Stimulated activated CD4-positive, alpha-beta T cell treated with anti-CD3 and anti-CD28 coated beads, Interleukin-4, amount 100 ng/mL, for 48 hours (primary cell): ENCODE results near the gene SPON2.

ENCODE experiments used
- DNase-seq, 2 donors: peaks; one replicate each; pipeline ENCODE4 v3.0.0-alpha.2; 2020; ENCODE audit warnings: low read depth in 2 of 2

The SPON2 gene

GRCh38 chr4:1172971-1173757 is 781 bp upstream of the SPON2 start:
- DNase-seq = no peak

- peak; percentile 42 to 51 for DNase-seq
Measured at GRCh38 chr4:1171311-1172227, 814 bp downstream of the SPON2 start.

GRCh38 chr4:1170976-1171310 is 1.4 kb downstream of the SPON2 start:
- DNase-seq = no peak

- no peak for DNase-seq
Measured at GRCh38 chr4:1170156-1170975, 2.0 kb downstream of the SPON2 start.

GRCh38 chr4:1169691-1170096 is 2.7 kb downstream of the SPON2 start:
- DNase-seq = no peak

- DNase-seq = no peak
Measured at GRCh38 chr4:1169171-1169671, 3.2 kb downstream of the SPON2 start.

GRCh38 chr4:1168191-1169101 is 3.9 kb downstream of the SPON2 start:
- DNase-seq = no peak

GRCh38 chr4:1167244-1167949 is 5.0 kb downstream of the SPON2 start:
- peak; percentile 81 to 89 for DNase-seq

- no peak for DNase-seq
Measured at GRCh38 chr4:1166509-1167243, 5.7 kb downstream of the SPON2 start.

GRCh38 chr4:1164956-1165545 is 7.3 kb downstream of the SPON2 start:
- no peak for DNase-seq

GRCh38 chr4:1164444-1164843 is 7.9 kb downstream of the SPON2 start:
- DNase-seq = no peak

- DNase-seq = no peak
Measured at GRCh38 chr4:1164040-1164439, 8.3 kb downstream of the SPON2 start.

GRCh38 chr4:1160351-1160750 is 12.0 kb downstream of the SPON2 start:
- DNase-seq = no peak

- no peak for DNase-seq
Measured at GRCh38 chr4:1156069-1156468, 16.3 kb downstream of the SPON2 start.

- no peak for DNase-seq
Measured at GRCh38 chr4:1155314-1155713, 17.1 kb downstream of the SPON2 start.

- no peak for DNase-seq
Measured at GRCh38 chr4:1154523-1155182, 17.7 kb downstream of the SPON2 start.

- no peak for DNase-seq
Measured at GRCh38 chr4:1154126-1154522, 18.3 kb downstream of the SPON2 start.

GRCh38 chr4:1153567-1154090 is 18.8 kb downstream of the SPON2 start:
- no peak for DNase-seq
